ENCODE data around the gene MTX1.
"Not testable (repeated sequence)": the region's sequence is repeated elsewhere in the genome, so short reads cannot be mapped to it uniquely, and the experiment has no call there.

MTX1 gene

GRCh38 chr1:155187456-155187891, 21.0 kb upstream of the MTX1 start:
- H3K27ac ChIP-seq: no peak overlapping the region
- TF ChIP-seq, protein P1, sequence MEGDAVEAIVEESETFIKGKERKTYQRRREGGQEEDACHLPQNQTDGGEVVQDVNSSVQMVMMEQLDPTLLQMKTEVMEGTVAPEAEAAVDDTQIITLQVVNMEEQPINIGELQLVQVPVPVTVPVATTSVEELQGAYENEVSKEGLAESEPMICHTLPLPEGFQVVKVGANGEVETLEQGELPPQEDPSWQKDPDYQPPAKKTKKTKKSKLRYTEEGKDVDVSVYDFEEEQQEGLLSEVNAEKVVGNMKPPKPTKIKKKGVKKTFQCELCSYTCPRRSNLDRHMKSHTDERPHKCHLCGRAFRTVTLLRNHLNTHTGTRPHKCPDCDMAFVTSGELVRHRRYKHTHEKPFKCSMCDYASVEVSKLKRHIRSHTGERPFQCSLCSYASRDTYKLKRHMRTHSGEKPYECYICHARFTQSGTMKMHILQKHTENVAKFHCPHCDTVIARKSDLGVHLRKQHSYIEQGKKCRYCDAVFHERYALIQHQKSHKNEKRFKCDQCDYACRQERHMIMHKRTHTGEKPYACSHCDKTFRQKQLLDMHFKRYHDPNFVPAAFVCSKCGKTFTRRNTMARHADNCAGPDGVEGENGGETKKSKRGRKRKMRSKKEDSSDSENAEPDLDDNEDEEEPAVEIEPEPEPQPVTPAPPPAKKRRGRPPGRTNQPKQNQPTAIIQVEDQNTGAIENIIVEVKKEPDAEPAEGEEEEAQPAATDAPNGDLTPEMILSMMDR (conservative IDR thresholded peaks at IDR 0.05): no peak

- TF ChIP-seq, protein P1 (conservative IDR thresholded peaks at IDR 0.05): no peak
- H3K27ac ChIP-seq: no peak overlapping the region
Measured at GRCh38 chr1:155188268-155188667, 20.2 kb upstream of the MTX1 start.

DNA sequence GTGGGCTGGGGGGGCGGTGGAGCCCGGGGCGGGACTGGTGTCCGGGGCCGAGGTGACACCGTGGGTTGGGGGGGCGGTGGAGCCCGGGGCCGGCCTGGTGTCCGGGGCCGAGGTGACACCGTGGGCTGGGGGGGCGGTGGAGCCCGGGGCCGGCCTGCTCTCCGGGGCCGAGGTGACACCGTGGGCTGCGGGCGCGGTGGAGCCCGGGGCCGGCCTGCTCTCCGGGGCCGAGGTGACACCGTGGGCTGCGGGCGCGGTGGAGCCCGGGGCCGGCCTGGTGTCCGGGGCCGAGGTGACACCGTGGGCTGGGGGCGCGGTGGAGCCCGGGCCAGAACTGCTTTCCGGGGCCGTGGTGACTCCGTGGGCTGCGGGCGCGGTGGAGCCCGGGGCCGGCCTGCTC, 18.6 kb upstream of the MTX1 start:
- H3K27ac ChIP-seq: not testable (repeated sequence)

DNA sequence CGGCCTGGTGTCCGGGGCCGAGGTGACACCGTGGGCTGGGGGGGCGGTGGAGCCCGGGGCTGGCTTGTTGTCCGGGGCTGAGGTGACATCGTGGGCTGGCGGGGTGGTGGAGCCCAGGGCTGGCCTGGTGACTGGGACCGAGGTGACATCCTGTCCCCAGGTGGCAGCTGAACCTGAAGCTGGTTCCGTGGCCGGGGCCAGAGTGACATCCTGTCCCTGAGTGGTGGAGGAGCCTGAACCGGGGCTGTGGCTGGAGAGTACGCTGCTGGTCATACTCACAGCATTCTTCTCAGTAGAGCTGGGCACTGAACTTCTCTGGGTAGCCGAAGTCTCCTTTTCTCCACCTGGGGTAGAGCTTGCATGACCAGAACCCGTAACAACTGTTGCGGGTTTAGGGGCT, 16.6 kb upstream of the MTX1 start:
- TF ChIP-seq, protein P1 (conservative IDR thresholded peaks at IDR 0.05): no peak
- H3K27ac ChIP-seq: no peak overlapping the region

- peak overlapping the region; percentile 52; the same call in 1 of the 2 replicates for H3K27ac ChIP-seq
Measured at GRCh38 chr1:155192346-155193274, 15.9 kb upstream of the MTX1 start.

DNA sequence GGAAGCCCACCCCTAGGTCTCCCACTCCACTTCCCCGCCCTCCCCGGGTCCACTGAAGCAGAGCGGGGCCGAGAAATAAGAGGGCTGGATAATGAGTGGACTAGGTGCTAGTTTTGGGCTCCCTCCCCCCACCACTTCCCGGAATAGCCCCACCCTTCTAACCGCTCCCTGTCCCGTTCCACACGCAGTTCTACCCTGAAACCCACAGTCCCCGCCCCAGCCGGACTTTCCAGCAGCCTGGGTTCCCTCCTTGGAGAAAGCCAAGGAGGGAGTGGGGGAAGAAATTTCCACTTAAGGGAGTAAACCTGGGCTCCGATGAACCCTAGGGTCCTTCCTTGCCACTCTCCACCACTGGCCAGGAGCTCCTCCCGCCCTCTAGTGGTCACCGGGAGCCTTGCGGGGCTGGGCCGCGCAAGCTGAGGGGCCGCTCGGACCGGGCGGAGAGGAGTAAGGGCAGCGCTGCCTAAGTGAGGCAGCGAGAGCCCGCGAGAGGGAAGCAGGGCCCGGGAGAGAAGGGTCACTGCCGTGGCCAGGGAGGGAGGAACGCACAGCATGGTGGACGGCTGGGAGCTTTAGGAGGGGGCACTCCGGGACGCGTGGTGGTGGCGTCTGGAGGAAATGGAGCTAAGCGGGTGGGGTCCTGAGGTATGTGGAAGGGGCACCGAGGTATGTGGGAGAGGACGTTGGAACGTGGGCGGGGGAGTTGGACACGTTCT, 15.1 kb upstream of the MTX1 start:
- H3K27ac ChIP-seq: peak overlapping the region; percentile 52
- TF ChIP-seq, protein P1 (conservative IDR thresholded peaks at IDR 0.05): peak; percentile 98

More at GRCh38 chr1:155192346-155193274, 15.9 kb upstream of the MTX1 start:
- TF ChIP-seq, protein P1 (conservative IDR thresholded peaks at IDR 0.05): no peak

GRCh38 chr1:155193991-155194240, 14.6 kb upstream of the MTX1 start:
- peak overlapping the region; percentile 52 for H3K27ac ChIP-seq

GRCh38 chr1:155195201-155196102, 13.0 kb upstream of the MTX1 start:
- peak overlapping the region; percentile 52 for H3K27ac ChIP-seq
- TF ChIP-seq, protein P1 (conservative IDR thresholded peaks at IDR 0.05): no peak

Data from VCaP (cell line).